ENCODE data around the gene RFX3.

DNA sequence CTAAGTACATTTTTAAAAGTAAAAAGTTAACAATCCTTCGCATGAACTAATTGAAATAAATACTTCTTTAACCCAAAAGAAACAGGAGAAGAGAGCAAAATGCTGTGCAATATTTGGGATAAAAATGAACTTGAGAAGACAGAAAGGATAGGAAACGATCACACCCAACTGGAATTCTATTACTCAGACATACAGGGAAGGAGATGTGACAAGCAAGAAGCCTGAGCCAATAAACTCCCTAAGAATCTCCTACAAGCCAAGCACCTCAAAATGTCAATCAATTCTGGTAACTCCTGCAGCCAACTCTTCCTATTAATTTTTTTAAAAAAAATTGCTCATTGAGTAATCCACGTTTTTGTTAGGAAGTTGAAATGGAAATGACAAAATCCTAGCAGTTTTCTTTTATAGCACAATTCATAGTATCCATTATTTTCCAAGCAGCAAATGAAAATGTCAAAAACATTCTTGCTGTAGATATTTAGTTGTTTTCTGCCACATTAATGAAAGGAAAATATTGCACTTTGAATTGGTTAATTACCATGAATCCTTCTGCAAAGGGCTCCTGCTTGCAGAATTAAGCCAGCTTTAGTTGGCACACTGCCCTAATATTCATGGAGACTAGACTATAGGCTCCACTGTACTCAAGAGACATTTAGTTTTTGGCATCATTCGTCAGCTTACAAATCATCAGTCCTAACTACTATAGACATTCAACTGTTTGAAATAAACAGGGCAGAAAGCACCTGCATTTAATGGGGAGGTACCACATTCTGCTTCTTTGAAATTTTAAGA is 89.0 kb downstream of the RFX3 start:
- TF ChIP-seq, protein P1, sequence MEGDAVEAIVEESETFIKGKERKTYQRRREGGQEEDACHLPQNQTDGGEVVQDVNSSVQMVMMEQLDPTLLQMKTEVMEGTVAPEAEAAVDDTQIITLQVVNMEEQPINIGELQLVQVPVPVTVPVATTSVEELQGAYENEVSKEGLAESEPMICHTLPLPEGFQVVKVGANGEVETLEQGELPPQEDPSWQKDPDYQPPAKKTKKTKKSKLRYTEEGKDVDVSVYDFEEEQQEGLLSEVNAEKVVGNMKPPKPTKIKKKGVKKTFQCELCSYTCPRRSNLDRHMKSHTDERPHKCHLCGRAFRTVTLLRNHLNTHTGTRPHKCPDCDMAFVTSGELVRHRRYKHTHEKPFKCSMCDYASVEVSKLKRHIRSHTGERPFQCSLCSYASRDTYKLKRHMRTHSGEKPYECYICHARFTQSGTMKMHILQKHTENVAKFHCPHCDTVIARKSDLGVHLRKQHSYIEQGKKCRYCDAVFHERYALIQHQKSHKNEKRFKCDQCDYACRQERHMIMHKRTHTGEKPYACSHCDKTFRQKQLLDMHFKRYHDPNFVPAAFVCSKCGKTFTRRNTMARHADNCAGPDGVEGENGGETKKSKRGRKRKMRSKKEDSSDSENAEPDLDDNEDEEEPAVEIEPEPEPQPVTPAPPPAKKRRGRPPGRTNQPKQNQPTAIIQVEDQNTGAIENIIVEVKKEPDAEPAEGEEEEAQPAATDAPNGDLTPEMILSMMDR (IDR thresholded peaks at IDR 0.05; ENCODE audit: low read length): no peak
- TF ChIP-seq EZH2 (optimal IDR thresholded peaks at IDR 0.05; ENCODE audit: low read depth, low read length): no peak
- TF ChIP-seq EZH2phosphoT487 (IDR thresholded peaks at IDR 0.05; ENCODE audit: low read length): no peak

Measured in MM.1S (cell line).